GM23338 (cell line): ENCODE results near the gene COL9A3. TPM values are rescaled to one million over a fixed set of nuclear protein-coding genes. Genes with fewer than 3 reads are reported as not detected.

ENCODE experiments used
- ATAC-seq: fragments of 200-7000 bp; cut with Tn5 transposase; 3 replicates; pipeline ENCODE4 v1.9.1; 2020
- DNase-seq: peaks from one replicate; pipeline ENCODE4 v3.0.0-alpha.2; 2015; ENCODE audit warnings: low spot score
- H2AFZ ChIP-seq: fragments of 200-600 bp; sonication (generic); 2 replicates; pipeline ENCODE4 v1.8.0; 2016; ENCODE audit warnings: antibody characterized with exemption, mild to moderate bottlenecking, moderate library complexity
- H3F3A ChIP-seq: fragments of 200-600 bp; sonication (generic); replicated peaks from 2 replicates; pipeline ENCODE4 v1.8.0; 2017; ENCODE audit warnings: antibody characterized with exemption, mixed run types, low read depth
- H3K27ac ChIP-seq: fragments of 200-600 bp; sonication (generic); 2 replicates; pipeline ENCODE4 v1.6.1; 2016; ENCODE audit warnings: low read depth
- H3K27me3 ChIP-seq: fragments of 200-600 bp; sonication (generic); 2 replicates; pipeline ENCODE4 v1.8.0; 2016; ENCODE audit warnings: mild to moderate bottlenecking, mixed run types, moderate library complexity; ENCODE audit not compliant: insufficient read depth
- H3K36me3 ChIP-seq: fragments of 200-600 bp; sonication (generic); 2 replicates; pipeline ENCODE4 v1.8.0; 2016; ENCODE audit warnings: mild to moderate bottlenecking; ENCODE audit not compliant: insufficient read depth
- H3K4me1 ChIP-seq: fragments of 200-600 bp; sonication (generic); 2 replicates; pipeline ENCODE4 v1.8.0; 2016; ENCODE audit warnings: mild to moderate bottlenecking, moderate library complexity; ENCODE audit not compliant: insufficient read depth
- H3K4me2 ChIP-seq: fragments of 200-600 bp; sonication (generic); 2 replicates; pipeline ENCODE4 v1.7.1; 2017; ENCODE audit warnings: mixed run types
- H3K4me3 ChIP-seq: fragments of 200-600 bp; sonication (generic); 2 replicates; pipeline ENCODE4 v1.6.1; 2016; ENCODE audit warnings: mixed run types
- H3K79me2 ChIP-seq: fragments of 200-600 bp; sonication (generic); replicated peaks from 2 replicates; pipeline ENCODE4 v1.8.0; 2017; ENCODE audit warnings: mild to moderate bottlenecking; ENCODE audit not compliant: insufficient read depth
- H3K9me2 ChIP-seq: fragments of 200-600 bp; sonication (generic); 2 replicates; pipeline ENCODE4 v1.8.0; 2017; ENCODE audit not compliant: insufficient read depth
- H4K20me1 ChIP-seq: fragments of 200-600 bp; sonication (generic); replicated peaks from 2 replicates; pipeline ENCODE4 v1.8.0; 2017; ENCODE audit warnings: mild to moderate bottlenecking; ENCODE audit not compliant: insufficient read depth
- H3K27ac Mint-ChIP-seq: 2 replicates; pipeline ENCODE4 v1.8.0; 2020; ENCODE audit warnings: inconsistent platforms, mild to moderate bottlenecking, moderate library complexity, mixed read lengths
- H3K27me3 Mint-ChIP-seq: 3 replicates; pipeline ENCODE4 v1.8.0; 2022; ENCODE audit warnings: low read depth, mild to moderate bottlenecking, moderate library complexity, mixed read lengths, inconsistent platforms; ENCODE audit not compliant: insufficient read depth, poor library complexity
- H3K36me3 Mint-ChIP-seq: 3 replicates; pipeline ENCODE4 v1.8.0; 2021; ENCODE audit warnings: low read depth, mild to moderate bottlenecking, inconsistent platforms, moderate library complexity, mixed read lengths
- H3K4me1 Mint-ChIP-seq: 3 replicates; pipeline ENCODE4 v1.8.0; 2020; ENCODE audit warnings: mild to moderate bottlenecking, inconsistent platforms, mixed read lengths
- H3K4me3 Mint-ChIP-seq: 3 replicates; pipeline ENCODE4 v1.8.0; 2021; ENCODE audit warnings: moderate library complexity, mild to moderate bottlenecking, inconsistent platforms, mixed read lengths
- H3K9me3 Mint-ChIP-seq: 3 replicates; pipeline ENCODE4 v1.8.0; 2020; ENCODE audit warnings: moderate library complexity, mild to moderate bottlenecking, inconsistent platforms, mixed read lengths
- CREB1 ChIP-seq: fragments of 250-450 bp; sonication (Bioruptor Pico); IDR thresholded peaks from 2 replicates; pipeline ENCODE4 v1.5.0; 2020; ENCODE audit warnings: low read depth, mild to moderate bottlenecking, moderate library complexity
- CTCF ChIP-seq, 2 experiments: fragments of 200-600 bp in 1 of 2; sonication (generic) in 1 of 2; conservative IDR thresholded peaks; 2 replicates each; pipeline versions ENCODE4 v1.5.1 to v1.6.1; 2016 to 2017; ENCODE audit warnings: antibody characterized with exemption in 2 of 2, low read depth in 2 of 2, mild to moderate bottlenecking in 2 of 2, moderate library complexity in 1 of 2
- ETS1 ChIP-seq: IDR thresholded peaks from 2 replicates; pipeline ENCODE4 v1.6.1; 2016; ENCODE audit warnings: antibody characterized with exemption
- EZH2 ChIP-seq: fragments of 200-600 bp; sonication (generic); IDR thresholded peaks from one replicate; pipeline ENCODE4 v1.8.0; 2017; ENCODE audit warnings: antibody characterized with exemption, mild to moderate bottlenecking, low read depth; ENCODE audit not compliant: unreplicated experiment
- EZH2phosphoT487 ChIP-seq: fragments of 200-600 bp; sonication (generic); IDR thresholded peaks from one replicate; pipeline ENCODE4 v1.8.1; 2018; ENCODE audit warnings: antibody characterized with exemption; ENCODE audit not compliant: unreplicated experiment
- NANOG ChIP-seq: IDR thresholded peaks from 2 replicates; pipeline ENCODE4 v1.6.1; 2016; ENCODE audit warnings: antibody characterized with exemption, borderline replicate concordance
- POLR2AphosphoS5 ChIP-seq: IDR thresholded peaks from 2 replicates; pipeline ENCODE4 v1.6.1; 2016; ENCODE audit warnings: antibody characterized with exemption, low read depth
- STAT1 ChIP-seq: IDR thresholded peaks from one replicate; pipeline ENCODE4 v1.6.1; 2016; ENCODE audit warnings: antibody characterized with exemption; ENCODE audit not compliant: unreplicated experiment
- ZNF114 ChIP-seq: fragments of 250-450 bp; sonication (Bioruptor Pico); IDR thresholded peaks from 2 replicates; pipeline ENCODE4 v1.5.0; 2020; ENCODE audit warnings: mild to moderate bottlenecking, moderate library complexity
- ZNF331 ChIP-seq: fragments of 250-450 bp; sonication (Bioruptor Pico); IDR thresholded peaks from 2 replicates; pipeline ENCODE4 v1.5.0; 2020; ENCODE audit warnings: low read depth, mild to moderate bottlenecking, moderate library complexity
- polyA plus RNA-seq: library from polyadenylated mRNA; unstranded; fragments of >200 nt; fragmentation: Nextera tagmentation; extraction: Ambion mirVana; gene quantifications from 2 replicates; pipeline ENCODE4 v1.2.1, GENCODE V29; 2016
- total RNA-seq: library from RNA; depleted of rRNA; stranded (reverse); fragments of >200 nt; shearing (Covaris generic); gene quantifications from 2 replicates; pipeline ENCODE4 v1.2.3, GENCODE V29; 2014
- TF ChIP-seq, protein P1 (sequence below): IDR thresholded peaks from one replicate; pipeline ENCODE4 v1.6.1; 2018; ENCODE audit warnings: antibody characterized with exemption; ENCODE audit not compliant: unreplicated experiment

The COL9A3 gene
- total and polyA plus RNA-seq, 2 experiments from 2014 or later, result 74.9 to 113 TPM

DNA sequence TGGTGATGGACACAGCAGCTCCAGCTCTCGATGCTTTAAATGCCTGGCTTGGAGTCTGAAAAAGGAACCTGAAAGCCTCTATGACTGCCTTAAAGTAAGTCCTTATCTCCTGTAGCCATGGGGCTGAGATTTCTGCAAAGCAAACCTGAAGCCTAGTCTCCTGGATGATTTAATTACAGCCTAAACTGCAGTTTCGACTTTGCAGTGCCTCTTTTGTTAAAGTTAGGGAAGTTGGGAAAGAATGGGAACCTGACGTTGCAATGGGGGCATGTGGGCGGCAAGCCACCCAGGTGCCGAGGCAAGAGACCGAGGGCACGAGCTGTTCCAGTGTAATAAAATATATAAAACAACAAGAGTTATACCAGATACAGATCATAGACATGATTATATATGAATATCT, 56.4 kb downstream of the COL9A3 start:
- H3K27ac Mint-ChIP-seq, result no peak overlapping the region

More for the DNA sequence above, 56.4 kb downstream of the COL9A3 start:
- peaks cover 32% of the 10 kb centered on the region for H3K27me3 Mint-ChIP-seq
- H2AFZ ChIP-seq, result no peak overlapping the region
- H3K4me3 ChIP-seq, result no peak overlapping the region
- H3K4me3 Mint-ChIP-seq, result no peak overlapping the region
- H3K9me2 ChIP-seq, result no peaks in the 10 kb centered on the region
- H3K9me3 Mint-ChIP-seq, result peaks cover 5% of the 10 kb centered on the region; the same call in 2 of the 3 replicates
- TF ChIP-seq ZNF331 (no peak), POLR2AphosphoS5 (no peak), ETS1 (no peak), STAT1 (no peak), EZH2phosphoT487 (no peak), CTCF (conservative IDR thresholded peaks at IDR 0.05; ENCODE audit: low read depth in 2 of 2) (no peak), CREB1 (CRISPR knock-in tag) (no peak), ZNF114 (CRISPR knock-in tag) (no peak), NANOG (no peak), EZH2 (no peak)
- TF ChIP-seq, protein P1, sequence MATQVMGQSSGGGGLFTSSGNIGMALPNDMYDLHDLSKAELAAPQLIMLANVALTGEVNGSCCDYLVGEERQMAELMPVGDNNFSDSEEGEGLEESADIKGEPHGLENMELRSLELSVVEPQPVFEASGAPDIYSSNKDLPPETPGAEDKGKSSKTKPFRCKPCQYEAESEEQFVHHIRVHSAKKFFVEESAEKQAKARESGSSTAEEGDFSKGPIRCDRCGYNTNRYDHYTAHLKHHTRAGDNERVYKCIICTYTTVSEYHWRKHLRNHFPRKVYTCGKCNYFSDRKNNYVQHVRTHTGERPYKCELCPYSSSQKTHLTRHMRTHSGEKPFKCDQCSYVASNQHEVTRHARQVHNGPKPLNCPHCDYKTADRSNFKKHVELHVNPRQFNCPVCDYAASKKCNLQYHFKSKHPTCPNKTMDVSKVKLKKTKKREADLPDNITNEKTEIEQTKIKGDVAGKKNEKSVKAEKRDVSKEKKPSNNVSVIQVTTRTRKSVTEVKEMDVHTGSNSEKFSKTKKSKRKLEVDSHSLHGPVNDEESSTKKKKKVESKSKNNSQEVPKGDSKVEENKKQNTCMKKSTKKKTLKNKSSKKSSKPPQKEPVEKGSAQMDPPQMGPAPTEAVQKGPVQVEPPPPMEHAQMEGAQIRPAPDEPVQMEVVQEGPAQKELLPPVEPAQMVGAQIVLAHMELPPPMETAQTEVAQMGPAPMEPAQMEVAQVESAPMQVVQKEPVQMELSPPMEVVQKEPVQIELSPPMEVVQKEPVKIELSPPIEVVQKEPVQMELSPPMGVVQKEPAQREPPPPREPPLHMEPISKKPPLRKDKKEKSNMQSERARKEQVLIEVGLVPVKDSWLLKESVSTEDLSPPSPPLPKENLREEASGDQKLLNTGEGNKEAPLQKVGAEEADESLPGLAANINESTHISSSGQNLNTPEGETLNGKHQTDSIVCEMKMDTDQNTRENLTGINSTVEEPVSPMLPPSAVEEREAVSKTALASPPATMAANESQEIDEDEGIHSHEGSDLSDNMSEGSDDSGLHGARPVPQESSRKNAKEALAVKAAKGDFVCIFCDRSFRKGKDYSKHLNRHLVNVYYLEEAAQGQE, result no peak
- peaks cover 21% of the 10 kb centered on the region for H3K4me1 Mint-ChIP-seq
- H3K27me3 ChIP-seq, result no peaks in the 10 kb centered on the region
- H3K36me3 Mint-ChIP-seq, result peaks cover 3% of the 10 kb centered on the region; the same call in 1 of the 3 replicates
- no peak overlapping the region for H3K27ac ChIP-seq
- peaks cover 22% of the 10 kb centered on the region for H3F3A ChIP-seq
- H4K20me1 ChIP-seq, result no peaks in the 10 kb centered on the region
- H3K79me2 ChIP-seq, result no peaks in the 10 kb centered on the region
- H3K4me1 ChIP-seq, result peaks cover 12% of the 10 kb centered on the region; the same call in 1 of the 2 replicates
- DNase-seq, result no peak
- no peak for ATAC-seq
- H3K4me2 ChIP-seq, result no peak overlapping the region
- no peaks in the 10 kb centered on the region for H3K36me3 ChIP-seq
